Activated CD8-positive, alpha-beta T cell treated with anti-CD3 and anti-CD28 coated beads for 36 hours (primary cell): Measurements from ENCODE around the gene CRK. TPM values are rescaled to one million over a fixed set of nuclear protein-coding genes. Genes with fewer than 3 reads are reported as not detected.

Experiments used
- ATAC-seq: fragments of 200-7000 bp; cut with Tn5 transposase; one replicate; pipeline ENCODE4 v1.10.0; 2021; ENCODE audit warnings: mild to moderate bottlenecking, moderate library complexity
- CTCF ChIA-PET: fragments of 350-600 bp; sonication (Branson Sonifier 250); formaldehyde crosslinking; loops from one replicate; lab custom pipeline; 2021; ENCODE audit warnings: antibody characterized with exemption; lab: Charles Lee
- POLR2A ChIA-PET: fragments of 350-600 bp; sonication (Branson Sonifier 250); formaldehyde crosslinking; loops from one replicate; lab custom pipeline; 2021; ENCODE audit warnings: antibody characterized with exemption; lab: Charles Lee
- DNase-seq: peaks from one replicate; pipeline ENCODE4 v3.0.0-alpha.2; 2020
- H3K27ac Mint-ChIP-seq: one replicate; pipeline ENCODE4 v1.8.0; 2021; ENCODE audit warnings: mild to moderate bottlenecking, mixed read lengths
- H3K27me3 Mint-ChIP-seq: one replicate; pipeline ENCODE4 v1.8.0; 2021; ENCODE audit warnings: mixed read lengths
- H3K36me3 Mint-ChIP-seq: one replicate; pipeline ENCODE4 v1.8.0; 2021; ENCODE audit warnings: low read depth, mixed read lengths
- H3K4me1 Mint-ChIP-seq: one replicate; pipeline ENCODE4 v1.8.0; 2021; ENCODE audit warnings: low read depth, mixed read lengths
- H3K4me3 Mint-ChIP-seq: one replicate; pipeline ENCODE4 v1.8.0; 2021; ENCODE audit warnings: mild to moderate bottlenecking, moderate library complexity, mixed read lengths
- H3K9me3 Mint-ChIP-seq: one replicate; pipeline ENCODE4 v1.8.0; 2021; ENCODE audit warnings: mixed read lengths
- intact Hi-C: fragments of 100-400 bp; cut with micrococcal nuclease; formaldehyde crosslinking; loops from one replicate; pipeline ENCODE4 v1.10.0; 2022
- total RNA-seq, 2 experiments: library from RNA; stranded (reverse); gene quantifications; one replicate each; pipeline ENCODE4 v1.2.3, GENCODE V29; 2021
- TF ChIP-seq, protein P1 (sequence below): fragments of 200-600 bp; IDR thresholded peaks from one replicate; pipeline ENCODE4 v1.8.0; 2022; ENCODE audit warnings: antibody characterized with exemption, mild to moderate bottlenecking

The CRK gene
- total RNA-seq, 2 experiments from 2014 or later = 12.1 to 12.9 TPM

DNA sequence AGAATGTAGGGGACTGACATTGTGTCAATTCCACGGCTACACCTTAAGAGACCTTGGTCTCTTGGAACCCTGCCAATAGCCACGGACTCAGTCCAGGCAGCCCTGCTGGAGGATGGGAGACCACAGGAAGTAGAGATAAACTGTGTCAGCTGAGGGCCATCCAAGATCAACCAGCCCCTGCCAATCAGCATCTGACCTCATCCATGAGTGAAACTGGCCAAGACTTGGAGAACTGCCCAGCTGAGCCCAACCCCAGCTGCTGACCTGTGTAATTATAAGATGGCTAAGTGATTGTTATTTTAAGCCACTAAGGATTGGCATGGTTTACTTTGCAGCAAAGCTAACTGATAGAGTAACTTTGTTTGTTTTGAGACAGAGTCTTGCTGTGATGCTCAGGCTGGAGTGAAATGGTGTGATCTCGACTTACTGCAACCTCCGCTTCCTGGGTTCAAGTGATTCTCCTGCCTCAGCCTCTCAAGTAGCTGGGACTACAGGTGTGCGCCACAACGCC, 42.7 kb downstream of the CRK start:
- TF ChIP-seq, protein P1, sequence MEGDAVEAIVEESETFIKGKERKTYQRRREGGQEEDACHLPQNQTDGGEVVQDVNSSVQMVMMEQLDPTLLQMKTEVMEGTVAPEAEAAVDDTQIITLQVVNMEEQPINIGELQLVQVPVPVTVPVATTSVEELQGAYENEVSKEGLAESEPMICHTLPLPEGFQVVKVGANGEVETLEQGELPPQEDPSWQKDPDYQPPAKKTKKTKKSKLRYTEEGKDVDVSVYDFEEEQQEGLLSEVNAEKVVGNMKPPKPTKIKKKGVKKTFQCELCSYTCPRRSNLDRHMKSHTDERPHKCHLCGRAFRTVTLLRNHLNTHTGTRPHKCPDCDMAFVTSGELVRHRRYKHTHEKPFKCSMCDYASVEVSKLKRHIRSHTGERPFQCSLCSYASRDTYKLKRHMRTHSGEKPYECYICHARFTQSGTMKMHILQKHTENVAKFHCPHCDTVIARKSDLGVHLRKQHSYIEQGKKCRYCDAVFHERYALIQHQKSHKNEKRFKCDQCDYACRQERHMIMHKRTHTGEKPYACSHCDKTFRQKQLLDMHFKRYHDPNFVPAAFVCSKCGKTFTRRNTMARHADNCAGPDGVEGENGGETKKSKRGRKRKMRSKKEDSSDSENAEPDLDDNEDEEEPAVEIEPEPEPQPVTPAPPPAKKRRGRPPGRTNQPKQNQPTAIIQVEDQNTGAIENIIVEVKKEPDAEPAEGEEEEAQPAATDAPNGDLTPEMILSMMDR = no peak
- ATAC-seq (no peak), DNase-seq (no peak)
- H3K4me1 Mint-ChIP-seq = no peaks in the 10 kb centered on the region
- no peaks in the 10 kb centered on the region for H3K27me3 Mint-ChIP-seq
- POLR2A ChIA-PET = interaction anchor here (0.7 kb wide), 1 partner anchor 11 kb away, joined by 3 read pairs; no protein-coding TSS in a partner anchor
- no peaks in the 10 kb centered on the region for H3K9me3 Mint-ChIP-seq
- no peak overlapping the region for H3K27ac Mint-ChIP-seq
- intact Hi-C loops = no loop called here
- no peak overlapping the region for H3K4me3 Mint-ChIP-seq
- H3K36me3 Mint-ChIP-seq = no peaks in the 10 kb centered on the region
- CTCF ChIA-PET = interaction anchor here (3.1 kb wide), 1 partner anchor 48 kb away, joined by 12 read pairs; no protein-coding TSS in a partner anchor

DNA sequence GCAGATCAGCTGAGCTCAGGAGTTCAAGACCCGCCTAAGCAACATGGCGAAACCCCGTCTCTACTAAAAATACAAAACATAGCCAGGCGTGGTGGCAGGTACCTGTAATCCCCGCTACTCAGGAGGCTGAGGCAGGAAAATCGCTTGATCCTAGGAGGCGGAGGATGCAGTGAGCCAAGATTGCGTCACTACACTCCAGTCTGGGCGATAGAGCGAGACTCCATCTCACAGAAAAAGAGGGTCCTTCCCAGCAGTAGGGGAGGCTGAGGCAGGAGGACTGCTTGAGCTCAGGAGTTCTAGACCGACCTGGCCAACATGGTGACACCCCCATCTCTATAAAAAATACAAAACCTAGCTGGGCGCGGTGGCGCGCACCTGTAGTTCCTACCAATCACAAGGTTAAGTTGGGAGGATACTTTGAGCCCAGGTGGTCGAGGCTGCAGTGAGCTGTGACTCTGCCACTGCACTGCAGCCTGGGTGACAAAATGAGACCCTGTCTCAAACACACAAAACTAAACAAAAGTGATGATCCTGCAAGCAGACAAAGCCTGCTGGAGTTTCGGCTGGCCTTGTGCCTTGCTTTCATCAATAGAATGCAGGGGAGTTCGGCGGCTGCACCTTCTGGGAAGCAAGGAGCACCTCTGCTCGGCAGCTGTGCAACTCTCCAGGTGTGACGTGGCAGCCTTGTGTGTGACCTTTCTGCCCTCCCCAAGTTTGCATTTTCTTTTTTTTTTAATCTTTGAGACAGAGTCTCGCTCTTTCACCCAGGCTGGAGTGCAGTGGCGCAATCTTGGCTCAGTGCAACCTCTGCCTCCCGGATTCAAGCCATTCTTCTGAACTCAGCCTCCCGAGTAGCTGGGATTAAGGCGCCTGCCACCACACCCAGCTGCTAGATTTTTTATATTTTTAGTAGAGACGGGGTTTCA, 43.6 kb downstream of the CRK start:
- ATAC-seq (no peak), DNase-seq (no peak)
- CTCF ChIA-PET = interaction anchor here (0.7 to 3.1 kb wide), 2 partner anchors 47 to 108 kb away, joined by 3 to 12 read pairs; no protein-coding TSS in a partner anchor
- Mint-ChIP-seq H3K4me3 (no peak overlapping the region), H3K9me3 (no peaks in the 10 kb centered on the region), H3K27me3 (no peaks in the 10 kb centered on the region), H3K36me3 (no peaks in the 10 kb centered on the region), H3K27ac (no peak overlapping the region), H3K4me1 (no peaks in the 10 kb centered on the region)
- POLR2A ChIA-PET = no interaction called here
- intact Hi-C loops = no loop called here
- TF ChIP-seq, protein P1 = no peak

DNA sequence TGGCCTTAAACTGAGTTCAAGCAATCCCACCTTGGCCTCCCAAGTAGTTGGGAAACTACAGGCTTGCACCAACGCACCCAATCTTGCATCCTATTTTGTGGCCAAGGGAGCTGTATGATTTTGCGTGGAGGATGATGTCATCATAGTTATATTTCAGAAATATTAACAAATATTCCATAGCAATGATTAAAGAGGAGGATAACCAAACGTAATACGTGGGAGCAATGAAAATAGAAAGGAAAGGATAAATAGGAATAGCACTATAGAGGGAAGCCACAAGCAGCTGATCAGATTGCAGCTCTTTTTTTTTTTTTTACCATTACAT, 53.8 kb downstream of the CRK start:
- no peaks in the 10 kb centered on the region for H3K27me3 Mint-ChIP-seq
- CTCF ChIA-PET = interaction anchor here (1.2 kb wide), 1 partner anchor 37 kb away, joined by 5 read pairs; no protein-coding TSS in a partner anchor
- DNase-seq (no peak), ATAC-seq (no peak)
- intact Hi-C loops = no loop called here
- H3K4me3 Mint-ChIP-seq = no peak overlapping the region
- no peaks in the 10 kb centered on the region for H3K9me3 Mint-ChIP-seq
- TF ChIP-seq, protein P1 = no peak
- POLR2A ChIA-PET = interaction anchor here (1.0 to 1.7 kb wide), 3 partner anchors 10 to 41 kb away, joined by 3 to 6 read pairs (median 4); no protein-coding TSS in a partner anchor
- no peak overlapping the region for H3K27ac Mint-ChIP-seq
- H3K4me1 Mint-ChIP-seq = peaks cover 8% of the 10 kb centered on the region
- H3K36me3 Mint-ChIP-seq = peaks cover 22% of the 10 kb centered on the region

DNA sequence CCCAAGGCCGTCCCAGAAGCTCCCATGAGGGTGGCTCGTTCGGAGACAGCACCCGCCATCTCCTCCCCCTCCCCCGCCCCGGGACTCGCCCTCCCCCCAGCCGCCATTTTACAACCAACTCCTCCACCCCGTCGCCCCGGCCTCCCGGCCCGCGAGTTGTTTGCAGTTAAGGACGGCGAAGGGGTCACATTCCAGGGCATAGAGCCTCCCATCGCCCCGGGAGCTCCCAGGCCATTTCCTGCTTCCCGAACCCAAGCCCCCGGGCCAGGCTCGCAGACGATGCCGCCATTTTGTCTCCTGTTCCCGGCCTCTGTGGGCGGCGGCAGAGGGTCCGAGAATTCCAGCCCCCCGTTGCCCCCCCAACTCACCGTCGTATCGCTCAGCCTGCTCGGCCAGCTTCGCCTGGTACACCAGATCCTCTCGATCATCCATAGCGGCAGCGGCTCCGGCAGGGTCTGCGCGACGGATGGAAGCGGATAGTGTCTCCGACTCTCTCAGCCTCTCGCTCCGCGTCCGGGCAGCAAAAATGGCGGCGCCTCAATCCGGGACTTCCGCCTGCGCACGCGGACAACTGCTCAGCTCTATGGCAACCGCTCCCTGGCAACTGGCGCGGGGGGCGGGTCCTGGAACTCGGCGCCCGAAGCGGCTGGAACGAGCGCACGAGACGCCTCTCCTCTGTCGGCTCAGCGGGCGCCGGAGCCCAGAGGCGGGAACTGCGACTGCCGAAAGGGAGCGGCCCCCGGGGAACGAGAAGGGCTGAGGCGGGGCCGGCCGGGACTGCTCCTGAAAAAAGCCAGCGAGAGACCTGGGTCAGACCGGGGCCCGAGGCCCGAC, 56.1 kb downstream of the CRK start, which contains the start of gene YWHAE:
Gene YWHAE (minus strand): TSS at position 544 of the 834 bp plus-strand sequence. CDS start 112 bp downstream, at position 432.
- peak within 1 kb of the TSS; percentile 100 for H3K27ac Mint-ChIP-seq
- intact Hi-C loops = no loop called here
- peaks cover 28% of the 10 kb centered on the region for H3K4me1 Mint-ChIP-seq
- ATAC-seq = peak; percentile 93
- ChIA-PET CTCF (interaction anchor here (0.7 to 2.5 kb wide), 7 partner anchors 8 to 140 kb away, joined by 3 to 21 read pairs (median 3); no protein-coding TSS in a partner anchor), POLR2A (interaction anchor here (0.6 to 2.6 kb wide), 21 partner anchors 10 to 172 kb away, joined by 3 to 16 read pairs (median 5); partner anchors contain the start of genes CRK and INPP5K)
- H3K4me3 Mint-ChIP-seq = peak within 1 kb of the TSS; percentile 100
- H3K36me3 Mint-ChIP-seq = peaks cover 43% of the 10 kb centered on the region
- no peaks in the 10 kb centered on the region for H3K9me3 Mint-ChIP-seq
- TF ChIP-seq, protein P1 = no peak
- DNase-seq = peak; percentile 98
- no peaks in the 10 kb centered on the region for H3K27me3 Mint-ChIP-seq
